ENCODE data around the gene CR1L.
"Not testable (repeated sequence)": the region's sequence is repeated elsewhere in the genome, so short reads cannot be mapped to it uniquely, and the experiment has no call there.

The CR1L gene

GRCh38 chr1:207644852-207645634 is at the start of gene CR1L:
CR1L (plus strand) TSS chr1:207645133; CDS start chr1:207645234, 101 bp downstream.
- peak; percentile 7 for DNase-seq (ENCODE audit: low read depth)

- DNase-seq (ENCODE audit: low read depth), result no peak
Observed at GRCh38 chr1:207603777-207604176, 41.2 kb upstream of the CR1L start.

- DNase-seq (ENCODE audit: low read depth), result no peak
Observed at GRCh38 chr1:207605444-207606361, 39.2 kb upstream of the CR1L start.

GRCh38 chr1:207606362-207606755 is 38.6 kb upstream of the CR1L start:
- DNase-seq (ENCODE audit: low read depth), result no peak

GRCh38 chr1:207612762-207613161 is 32.2 kb upstream of the CR1L start:
- no peak for DNase-seq (ENCODE audit: low read depth)

- peak; percentile 11 for DNase-seq (ENCODE audit: low read depth)
Observed at GRCh38 chr1:207619871-207620542, 24.9 kb upstream of the CR1L start.

GRCh38 chr1:207620543-207620893 is 24.4 kb upstream of the CR1L start:
- DNase-seq (ENCODE audit: low read depth), result no peak

GRCh38 chr1:207625504-207626071 is 19.3 kb upstream of the CR1L start:
- not testable (repeated sequence) for DNase-seq (ENCODE audit: low read depth)

GRCh38 chr1:207626972-207627337 is 18.0 kb upstream of the CR1L start:
- no peak for DNase-seq (ENCODE audit: low read depth)

- DNase-seq (ENCODE audit: low read depth), result no peak
Observed at GRCh38 chr1:207627496-207627895, 17.4 kb upstream of the CR1L start.

- DNase-seq (ENCODE audit: low read depth), result no peak
Observed at GRCh38 chr1:207628776-207629175, 16.2 kb upstream of the CR1L start.

GRCh38 chr1:207631137-207631536 is 13.8 kb upstream of the CR1L start:
- DNase-seq (ENCODE audit: low read depth), result no peak

GRCh38 chr1:207633226-207633625 is 11.7 kb upstream of the CR1L start:
- DNase-seq (ENCODE audit: low read depth), result no peak

GRCh38 chr1:207633699-207634289 is 11.1 kb upstream of the CR1L start:
- DNase-seq (ENCODE audit: low read depth), result not testable (repeated sequence)

- not testable (repeated sequence) for DNase-seq (ENCODE audit: low read depth)
Observed at GRCh38 chr1:207634293-207634692, 10.6 kb upstream of the CR1L start.

GRCh38 chr1:207635569-207636186 is 9.3 kb upstream of the CR1L start:
- not testable (repeated sequence) for DNase-seq (ENCODE audit: low read depth)

- not testable (repeated sequence) for DNase-seq (ENCODE audit: low read depth)
Observed at GRCh38 chr1:207638487-207639145, 6.3 kb upstream of the CR1L start.

- DNase-seq (ENCODE audit: low read depth), result not testable (repeated sequence)
Observed at GRCh38 chr1:207639362-207639761, 5.6 kb upstream of the CR1L start.

GRCh38 chr1:207644166-207644851 is 624 bp upstream of the CR1L start:
- DNase-seq (ENCODE audit: low read depth), result no peak

- no peak for DNase-seq (ENCODE audit: low read depth)
Observed at GRCh38 chr1:207645635-207646081, 725 bp downstream of the CR1L start.
